ENCODE measurements around the gene ATG9A.

Gene ATG9A

DNA sequence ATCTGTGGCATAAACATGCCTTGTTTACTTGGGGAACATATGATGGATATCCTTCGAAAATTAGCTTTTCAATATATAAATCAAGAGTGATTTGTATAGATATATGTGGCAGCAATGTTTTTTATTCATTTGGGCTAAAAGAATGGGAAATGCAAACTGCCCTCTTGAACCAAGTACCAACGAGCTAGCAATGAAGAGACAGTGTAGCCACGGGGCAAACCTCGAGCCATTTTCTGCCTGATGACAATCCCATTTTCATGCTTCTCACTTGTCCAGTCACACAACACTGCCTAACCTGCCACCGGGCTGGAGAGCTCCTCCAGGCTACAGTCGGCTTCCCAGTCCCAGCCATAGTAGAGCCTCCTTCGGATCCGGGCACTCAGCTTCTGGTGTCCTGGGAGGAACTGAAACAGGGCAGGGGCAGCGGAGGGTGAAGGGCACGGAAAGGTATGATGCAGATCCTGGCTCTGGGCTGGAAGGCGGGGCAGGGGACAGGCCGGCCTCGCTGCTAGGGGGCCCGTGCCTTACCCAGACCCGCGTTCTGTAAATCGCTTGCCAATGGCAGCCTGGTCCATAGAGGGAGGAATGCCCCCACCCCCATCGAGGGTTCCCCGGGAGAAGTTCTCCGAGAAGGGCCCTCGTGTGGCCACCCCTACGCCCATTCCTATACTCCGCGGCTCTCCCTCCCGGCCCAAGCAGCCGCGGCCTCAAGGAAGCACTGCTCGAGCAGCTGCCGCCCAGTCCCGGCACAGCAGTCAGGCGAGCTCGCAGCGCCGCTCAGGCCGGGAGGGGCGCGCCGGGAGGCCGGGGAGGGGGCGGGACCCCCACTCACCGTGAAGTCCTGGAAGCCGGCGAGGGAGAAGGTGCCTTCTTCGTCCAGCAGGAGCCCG is 53.3 kb downstream of the ATG9A start:
- peak; percentile 38 for DNase-seq

DNA sequence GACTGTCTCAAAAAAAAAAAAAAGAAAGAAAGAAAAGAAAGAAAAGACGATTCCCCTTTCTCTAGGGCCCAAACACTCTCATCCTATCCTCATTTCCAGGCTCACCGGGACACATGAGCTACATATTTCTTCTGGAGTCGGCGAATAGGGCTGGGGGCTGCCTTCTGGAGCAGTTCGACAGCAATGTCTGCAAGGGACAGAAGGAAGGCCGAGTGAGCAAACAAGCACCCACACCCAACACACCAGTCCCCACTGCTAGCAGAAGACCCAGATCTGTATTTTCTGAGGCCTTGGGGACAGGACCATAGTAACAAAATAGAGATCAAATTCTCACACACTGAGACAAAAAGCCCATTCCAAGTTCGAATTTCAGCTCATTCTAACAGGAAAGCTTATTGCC is 54.0 kb downstream of the ATG9A start:
- no peak for DNase-seq

DNA sequence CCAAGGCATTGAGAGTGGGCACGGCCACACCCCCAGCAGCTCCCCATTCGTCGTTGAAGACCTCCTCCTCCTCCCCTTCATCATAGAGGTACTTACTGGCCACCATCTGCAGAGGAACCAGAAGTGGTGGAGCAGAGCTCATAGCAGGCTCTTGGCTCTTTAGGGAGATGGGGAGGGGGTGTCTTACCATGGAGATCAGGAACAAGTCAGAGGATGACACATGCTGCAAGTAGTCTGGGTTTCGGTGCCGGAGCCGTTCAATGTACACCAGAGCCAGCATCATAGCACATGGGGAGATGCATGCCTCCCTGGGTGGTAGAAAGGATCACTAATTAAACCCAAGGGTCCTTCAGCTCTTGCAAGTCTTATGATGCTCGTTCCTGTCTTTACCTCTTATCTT is 54.6 kb downstream of the ATG9A start:
- no peak for DNase-seq

GRCh38 chr2:219174146-219174545 is 55.3 kb downstream of the ATG9A start:
- no peak for DNase-seq

DNA sequence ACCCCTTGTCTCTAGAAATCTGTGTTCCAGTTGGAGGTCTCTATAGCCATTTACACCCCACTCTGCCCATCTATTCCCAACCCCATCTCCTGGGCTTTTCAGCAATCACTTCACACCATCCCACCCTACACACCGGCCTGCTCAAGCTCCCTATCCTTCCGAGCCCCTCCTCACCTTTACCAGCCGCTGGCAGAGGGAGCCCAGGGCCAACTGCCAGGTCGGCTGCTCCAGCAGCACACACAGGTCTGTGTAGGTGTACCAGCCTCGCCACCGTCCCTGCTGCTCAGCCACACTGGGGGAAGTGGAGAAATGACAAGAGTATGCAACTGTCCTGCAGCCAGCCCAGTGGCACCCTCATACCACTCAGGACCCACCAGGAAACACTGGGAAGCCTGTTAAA is 56.3 kb downstream of the ATG9A start:
- DNase-seq, result no peak

DNA sequence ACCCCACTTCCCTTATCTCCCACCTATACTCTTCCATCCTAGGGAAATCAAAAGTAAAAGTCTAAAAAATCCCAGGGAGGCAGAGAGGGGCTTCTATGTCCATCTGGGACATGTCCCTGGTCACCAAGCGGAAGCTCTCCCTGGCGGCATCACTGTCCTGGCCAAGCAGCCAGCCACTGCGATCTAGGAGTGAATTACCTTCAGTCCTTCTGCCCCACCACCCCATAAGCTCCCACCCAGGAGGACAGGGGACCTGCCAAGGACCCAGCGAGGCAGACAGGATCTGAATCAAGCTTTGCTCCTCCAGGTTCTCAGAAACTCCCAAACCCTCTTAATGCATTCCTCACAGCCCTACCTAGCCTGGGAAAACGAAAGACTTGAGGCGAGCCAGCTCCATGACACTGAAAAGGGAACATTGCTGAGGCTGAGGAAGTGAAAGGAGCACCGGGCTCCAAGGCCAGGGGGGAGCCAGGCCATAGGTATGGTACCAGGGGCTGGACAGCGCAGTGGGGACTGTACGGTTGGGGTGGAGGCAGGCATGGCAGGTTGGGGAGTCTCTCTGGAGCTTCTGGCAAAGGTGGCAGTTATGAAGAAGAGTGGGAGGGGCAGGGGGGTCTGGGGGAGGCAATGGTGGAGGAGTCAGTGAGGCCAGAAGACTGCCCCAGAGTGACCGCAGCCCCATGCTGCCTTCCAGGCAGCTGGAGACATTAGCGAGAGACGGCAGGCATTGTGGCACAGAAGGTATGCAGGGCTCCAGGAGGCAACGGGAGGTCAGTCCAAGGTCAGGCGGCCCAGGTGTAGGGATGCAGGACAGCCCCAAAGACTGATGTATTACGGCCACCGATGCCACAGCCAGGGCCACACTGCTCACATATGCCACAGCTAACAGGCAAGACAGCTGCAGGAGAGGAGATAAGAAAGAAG is 56.9 kb downstream of the ATG9A start:
- DNase-seq, result no peak

DNA sequence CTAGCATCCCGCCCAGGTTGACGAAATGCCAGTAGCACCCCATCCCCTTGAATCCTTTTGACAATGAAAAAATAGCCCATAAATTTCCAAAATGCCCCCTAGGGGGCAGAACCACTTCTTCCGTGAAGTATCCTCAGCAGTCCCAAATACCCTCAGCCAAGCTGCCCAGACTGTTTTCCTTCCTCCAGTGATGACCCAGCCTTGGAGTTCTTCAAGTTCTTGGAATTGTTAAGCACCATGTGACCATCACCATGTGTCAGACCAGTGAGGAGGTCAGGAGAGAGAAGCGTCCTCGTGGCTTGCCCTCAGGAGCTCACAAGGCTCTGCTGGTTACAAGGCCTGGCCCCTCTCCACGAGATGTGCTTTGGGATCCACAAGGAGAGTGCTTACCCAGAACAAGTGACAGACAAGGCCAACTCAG is 58.2 kb downstream of the ATG9A start:
- peak; percentile 11 for DNase-seq

- DNase-seq, result no peak
Measured at GRCh38 chr2:219169930-219170654, 59.3 kb downstream of the ATG9A start, which contains the start of gene SLC23A3. Gene SLC23A3 (minus strand): TSS chr2:219170029. CDS start chr2:219169984, 45 bp downstream.
